GM10266 (cell line): ENCODE data around the gene KCNJ6.
"Not testable (repeated sequence)": the region's sequence is repeated elsewhere in the genome, so short reads cannot be mapped to it uniquely, and the experiment has no call there.

Experiments
- DNase-seq: peaks from one replicate; pipeline ENCODE4 v3.0.0; 2012; ENCODE audit errors: extremely low spot score
- TF ChIP-seq, protein P1 (sequence below): IDR thresholded peaks from 2 replicates; pipeline ENCODE4 v1.5.1; 2012; ENCODE audit warnings: mild to moderate bottlenecking, low read depth; ENCODE audit not compliant: control insufficient read depth, insufficient read depth; ENCODE audit errors: missing control alignments

The KCNJ6 gene

GRCh38 chr21:37737996-37738395 lies 178.3 kb downstream of the KCNJ6 start:
- TF ChIP-seq, protein P1, sequence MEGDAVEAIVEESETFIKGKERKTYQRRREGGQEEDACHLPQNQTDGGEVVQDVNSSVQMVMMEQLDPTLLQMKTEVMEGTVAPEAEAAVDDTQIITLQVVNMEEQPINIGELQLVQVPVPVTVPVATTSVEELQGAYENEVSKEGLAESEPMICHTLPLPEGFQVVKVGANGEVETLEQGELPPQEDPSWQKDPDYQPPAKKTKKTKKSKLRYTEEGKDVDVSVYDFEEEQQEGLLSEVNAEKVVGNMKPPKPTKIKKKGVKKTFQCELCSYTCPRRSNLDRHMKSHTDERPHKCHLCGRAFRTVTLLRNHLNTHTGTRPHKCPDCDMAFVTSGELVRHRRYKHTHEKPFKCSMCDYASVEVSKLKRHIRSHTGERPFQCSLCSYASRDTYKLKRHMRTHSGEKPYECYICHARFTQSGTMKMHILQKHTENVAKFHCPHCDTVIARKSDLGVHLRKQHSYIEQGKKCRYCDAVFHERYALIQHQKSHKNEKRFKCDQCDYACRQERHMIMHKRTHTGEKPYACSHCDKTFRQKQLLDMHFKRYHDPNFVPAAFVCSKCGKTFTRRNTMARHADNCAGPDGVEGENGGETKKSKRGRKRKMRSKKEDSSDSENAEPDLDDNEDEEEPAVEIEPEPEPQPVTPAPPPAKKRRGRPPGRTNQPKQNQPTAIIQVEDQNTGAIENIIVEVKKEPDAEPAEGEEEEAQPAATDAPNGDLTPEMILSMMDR = no peak
- no peak for DNase-seq

- TF ChIP-seq, protein P1 = no peak
- no peak for DNase-seq
Measured at GRCh38 chr21:37737507-37737906, 178.8 kb downstream of the KCNJ6 start.

DNA sequence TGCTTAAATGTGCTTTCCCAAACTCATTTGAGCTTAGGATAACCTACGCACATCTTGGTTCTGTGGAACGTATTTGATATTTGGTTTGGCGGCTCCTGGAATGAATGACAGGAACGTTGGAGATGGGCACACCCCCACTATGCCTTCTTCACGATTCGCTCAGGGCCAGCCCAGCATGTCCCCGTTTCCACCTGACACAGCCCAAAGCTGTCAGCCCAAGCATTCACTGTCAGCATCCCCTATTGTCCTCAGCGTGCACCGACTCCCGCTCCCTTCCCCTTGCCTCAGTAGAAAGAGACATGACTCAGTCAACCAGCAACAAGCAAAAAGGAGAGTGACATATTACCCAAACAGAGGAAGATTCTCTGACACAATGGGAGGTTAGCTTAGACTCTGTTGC lies 181.4 kb downstream of the KCNJ6 start:
- no peak for DNase-seq
- TF ChIP-seq, protein P1 = no peak

DNA sequence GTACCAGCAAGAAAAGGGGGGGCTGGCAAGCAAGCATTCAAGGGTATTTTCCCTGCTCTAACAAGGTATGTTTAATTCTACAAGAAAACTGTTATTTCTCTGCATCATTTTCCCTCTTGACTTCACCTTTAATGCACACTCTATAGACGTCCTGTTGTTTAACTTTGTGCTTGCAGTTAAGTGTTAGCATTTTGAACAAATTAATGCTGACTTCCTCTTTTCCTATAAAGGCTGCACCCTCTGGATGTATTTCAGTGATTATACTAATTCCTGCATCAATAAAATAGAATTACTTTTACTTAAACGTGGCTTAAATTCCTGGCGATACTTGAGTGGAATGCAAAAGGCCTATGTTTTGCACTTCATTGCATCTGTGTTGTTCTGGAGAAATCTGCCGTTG lies 183.3 kb downstream of the KCNJ6 start:
- no peak for DNase-seq

GRCh38 chr21:37724201-37724600 lies 192.1 kb downstream of the KCNJ6 start:
- TF ChIP-seq, protein P1 = no peak
- no peak for DNase-seq

More for the DNA sequence above, 183.3 kb downstream of the KCNJ6 start:
- TF ChIP-seq, protein P1 = no peak

DNA sequence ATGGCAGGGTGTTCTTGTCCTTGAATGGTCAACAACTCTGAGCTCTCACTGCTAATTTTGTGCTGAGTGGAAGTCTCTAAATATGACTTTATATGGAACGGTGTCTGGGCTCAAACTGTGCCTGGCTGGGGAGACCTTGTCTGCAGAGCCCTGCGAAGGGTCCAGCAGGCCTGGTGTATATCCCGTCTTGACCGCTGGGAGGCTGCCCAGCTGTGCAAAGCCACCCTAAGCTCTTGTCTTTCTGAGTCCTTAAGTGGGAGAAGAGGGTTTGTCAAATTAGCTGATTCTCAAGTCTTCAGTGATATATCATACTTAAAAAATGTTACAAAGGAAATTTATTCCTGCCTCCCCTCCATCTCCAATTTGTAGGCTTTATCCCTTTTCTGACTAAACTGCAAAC lies 198.7 kb downstream of the KCNJ6 start:
- TF ChIP-seq, protein P1 = no peak
- DNase-seq = no peak

GRCh38 chr21:37712569-37712934 lies 203.7 kb downstream of the KCNJ6 start:
- DNase-seq = not testable (repeated sequence)

- TF ChIP-seq, protein P1 = peak; percentile 89
- peak; percentile 63 for DNase-seq
Measured at GRCh38 chr21:37711836-37712568, 204.3 kb downstream of the KCNJ6 start.
